Inflammatory macrophage treated with lipopolysaccharide for 1 hour (primary cell): Measurements from ENCODE around the gene OR1D5.
"Not testable (repeated sequence)": the region's sequence is repeated elsewhere in the genome, so short reads cannot be mapped to it uniquely, and the experiment has no call there.

Source experiments
- DNase-seq, 2 donors: peaks; one replicate each; pipeline ENCODE4 v3.0.0-alpha.2; 2020 to 2022

OR1D5 gene

GRCh38 chr17:3063507-3063906 is at the start of gene OR1D5:
OR1D5 (minus strand) TSS chr17:3063607; CDS start chr17:3063607, 0 bp downstream.
- DNase-seq = not testable (repeated sequence)

GRCh38 chr17:3104322-3104721 is 40.9 kb upstream of the OR1D5 start, which contains the start of gene OR1D2:
OR1D2 (minus strand) TSS chr17:3104422; CDS start chr17:3092996, 11,426 bp downstream.
- no peak for DNase-seq

GRCh38 chr17:3073850-3074249 is 10.4 kb upstream of the OR1D5 start:
- not testable (repeated sequence) for DNase-seq

GRCh38 chr17:3065192-3065591 is 1.8 kb upstream of the OR1D5 start:
- DNase-seq = peak; percentile 43 to 61

- not testable (repeated sequence) for DNase-seq
Observed at GRCh38 chr17:3062824-3063377, 506 bp downstream of the OR1D5 start.

GRCh38 chr17:3054868-3055267 is 8.5 kb downstream of the OR1D5 start:
- DNase-seq = not testable (repeated sequence)

- DNase-seq = no peak
Observed at GRCh38 chr17:3049705-3050295, 13.6 kb downstream of the OR1D5 start.

GRCh38 chr17:3048727-3049471 is 14.5 kb downstream of the OR1D5 start:
- DNase-seq = peak; percentile 96 to 98

GRCh38 chr17:3046753-3047152 is 16.7 kb downstream of the OR1D5 start:
- DNase-seq = no peak

- DNase-seq = peak in 1 of 2 donors; percentile 21
Observed at GRCh38 chr17:3043737-3044365, 19.6 kb downstream of the OR1D5 start.

GRCh38 chr17:3040882-3041281 is 22.5 kb downstream of the OR1D5 start:
- no peak for DNase-seq

GRCh38 chr17:3039736-3040135 is 23.7 kb downstream of the OR1D5 start:
- peak; percentile 78 to 86 for DNase-seq

GRCh38 chr17:3038941-3039340 is 24.5 kb downstream of the OR1D5 start:
- DNase-seq = no peak

GRCh38 chr17:3037259-3037658 is 26.1 kb downstream of the OR1D5 start:
- no peak for DNase-seq

GRCh38 chr17:3036800-3037199 is 26.6 kb downstream of the OR1D5 start:
- DNase-seq = no peak

GRCh38 chr17:3035968-3036280 is 27.5 kb downstream of the OR1D5 start:
- DNase-seq = no peak

GRCh38 chr17:3035256-3035967 is 28.0 kb downstream of the OR1D5 start:
- DNase-seq = no peak

- DNase-seq = no peak
Observed at GRCh38 chr17:3034578-3034920, 28.9 kb downstream of the OR1D5 start.

- no peak for DNase-seq
Observed at GRCh38 chr17:3033741-3034577, 29.4 kb downstream of the OR1D5 start.

- no peak for DNase-seq
Observed at GRCh38 chr17:3033248-3033640, 30.2 kb downstream of the OR1D5 start.

GRCh38 chr17:3032258-3033247 is 30.9 kb downstream of the OR1D5 start:
- DNase-seq = no peak
